OCI-LY7 (cell line): ENCODE data around the gene CDK19.

Experiments used
- CTCF ChIP-seq: fragments of 200-600 bp; sonication (generic); conservative IDR thresholded peaks from 2 replicates; pipeline ENCODE4 v1.5.1; 2014; ENCODE audit warnings: mild to moderate bottlenecking, antibody characterized with exemption, low read length, moderate library complexity, mixed read lengths
- EZH2phosphoT487 ChIP-seq: fragments of 200-600 bp; sonication (generic); IDR thresholded peaks from 2 replicates; pipeline ENCODE4 v1.6.1; 2018; ENCODE audit warnings: low read depth, borderline replicate concordance, mild to moderate bottlenecking, mixed run types, antibody characterized with exemption, low read length, moderate library complexity, mixed read lengths

GRCh38 chr6:110635096-110635495 is 180.2 kb downstream of the CDK19 start:
- TF ChIP-seq CTCF = no peak
- no peak for TF ChIP-seq EZH2phosphoT487
